T-helper 22 cell (primary cell): ENCODE data around the gene XAF1.
"Not testable (repeated sequence)": the region's sequence is repeated elsewhere in the genome, so short reads cannot be mapped to it uniquely, and the experiment has no call there.

ENCODE experiments used
- DNase-seq: peaks from one replicate; pipeline ENCODE4 v3.0.0-alpha.2; 2020; ENCODE audit warnings: low read depth

XAF1 gene

DNA sequence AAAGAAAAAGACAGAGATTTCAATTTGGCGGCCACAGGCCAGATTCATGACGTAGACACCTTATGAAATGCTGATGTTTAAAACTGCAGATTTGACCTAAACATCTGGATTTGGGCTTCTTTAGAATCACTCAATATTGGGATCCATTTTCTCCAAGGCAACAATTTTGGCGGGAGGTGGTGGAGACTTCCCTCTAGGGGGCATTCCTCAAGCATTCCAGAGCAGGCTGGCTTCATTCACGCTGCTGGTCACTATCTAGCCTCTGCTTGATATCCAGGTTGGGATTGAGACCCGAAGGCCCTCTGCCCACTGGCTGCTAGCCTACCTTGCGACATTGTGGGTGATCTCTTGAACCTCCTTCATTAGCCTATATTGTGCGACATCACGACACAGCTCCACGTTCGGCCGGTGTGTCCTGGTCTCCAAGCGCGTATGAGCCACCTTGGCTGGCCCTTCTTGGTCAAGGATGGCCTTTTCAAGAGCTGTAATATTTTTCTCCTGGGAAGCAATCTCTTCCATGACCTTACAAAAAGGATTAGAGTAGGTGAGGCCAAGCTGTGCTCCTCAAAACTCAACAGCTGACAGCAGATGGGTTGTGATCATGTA, 44.7 kb downstream of the XAF1 start:
- DNase-seq: no peak

DNA sequence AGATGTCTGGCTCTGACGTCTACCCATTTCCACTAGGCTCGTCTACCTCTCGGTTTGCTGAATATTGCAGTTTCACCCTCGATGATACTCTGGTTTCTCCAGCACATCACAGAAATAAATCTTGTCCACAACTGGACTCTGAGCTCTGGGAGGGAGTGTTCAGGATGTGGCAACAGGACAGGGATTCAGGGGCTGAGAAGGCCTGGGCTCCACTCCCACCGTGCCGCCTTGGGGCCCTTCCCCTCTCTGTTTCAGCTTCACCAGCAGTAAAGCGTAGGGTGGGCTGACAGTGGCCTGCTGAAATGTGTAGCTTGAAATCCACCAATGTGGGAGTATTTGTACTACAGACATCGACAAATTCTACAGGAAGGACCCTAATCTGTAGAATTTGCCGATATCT, 55.7 kb downstream of the XAF1 start:
- DNase-seq: no peak

DNA sequence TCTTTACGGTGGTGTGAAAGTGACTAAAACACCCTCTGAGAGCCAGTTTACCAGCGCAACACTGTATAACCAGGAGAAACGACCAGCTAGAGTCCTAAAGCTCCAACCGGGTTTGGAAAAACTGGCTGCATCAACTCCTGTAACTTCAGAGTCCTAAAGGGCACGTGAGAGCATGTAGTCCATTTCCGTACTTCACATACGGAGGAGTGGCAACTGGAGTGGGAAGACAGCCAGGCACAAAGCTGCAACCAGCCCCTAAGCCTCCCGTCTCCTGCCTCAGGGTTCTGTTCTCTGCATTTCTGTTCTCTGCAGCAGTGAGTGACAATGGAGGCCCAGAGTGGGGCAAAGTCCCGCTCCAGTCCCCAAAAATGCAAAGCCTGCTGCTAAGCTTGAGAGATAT, 56.4 kb downstream of the XAF1 start:
- no peak for DNase-seq

DNA sequence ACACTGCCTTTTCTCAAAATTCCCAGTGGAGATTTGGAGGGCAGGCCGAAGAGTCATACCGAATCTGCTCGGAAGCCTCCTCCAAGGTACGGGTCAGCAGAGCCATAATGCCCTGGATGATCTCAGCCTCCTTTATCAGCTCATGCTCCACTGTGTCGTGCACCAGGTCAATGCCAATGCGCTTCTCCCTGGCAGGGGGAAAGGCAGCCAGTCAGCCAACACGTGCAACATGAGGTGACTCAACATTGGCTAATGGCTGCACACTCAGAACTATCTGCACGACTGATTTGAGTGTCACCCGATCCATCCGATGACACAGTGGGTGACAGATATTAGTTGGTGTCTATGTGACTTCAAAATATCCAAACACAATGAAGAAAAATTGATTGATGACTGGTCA, 59.9 kb downstream of the XAF1 start:
- DNase-seq: no peak

DNA sequence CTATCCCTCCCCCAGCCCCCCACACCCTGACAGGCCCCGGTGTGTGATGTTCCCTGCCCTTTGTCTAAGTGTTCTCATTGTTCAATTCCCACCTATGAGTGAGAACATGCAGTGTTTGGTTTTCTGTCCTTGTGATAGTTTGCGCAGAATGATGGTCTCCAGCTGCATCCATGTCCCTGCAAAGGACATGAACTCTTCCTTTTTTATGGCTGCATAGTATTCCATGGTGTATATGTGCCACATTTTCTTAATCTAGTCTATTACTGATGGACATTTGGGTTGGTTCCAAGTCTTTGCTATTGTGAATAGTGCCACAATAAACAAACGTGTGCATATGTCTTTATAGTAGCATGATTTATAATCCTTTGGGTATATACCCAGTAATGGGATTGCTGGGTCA, 60.5 kb downstream of the XAF1 start:
- DNase-seq: not testable (repeated sequence)

DNA sequence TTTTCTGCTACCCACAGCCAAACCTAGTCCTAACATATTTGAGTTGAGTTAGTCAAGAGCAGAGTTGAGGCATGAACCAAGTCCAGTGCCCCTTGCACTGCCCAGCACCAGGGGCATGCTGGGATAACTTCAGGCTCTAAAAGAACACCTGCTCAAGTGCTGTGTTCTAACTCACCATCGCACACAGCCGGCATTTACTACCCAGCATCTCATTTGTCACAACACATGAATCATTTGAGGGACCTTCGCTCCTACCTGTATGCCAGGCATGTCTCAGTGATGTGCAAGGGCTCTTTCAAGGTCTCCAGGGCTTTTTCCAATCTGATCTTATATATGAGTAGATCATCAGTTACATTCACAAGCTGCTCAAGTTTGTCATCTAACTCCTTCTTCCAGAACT, 63.1 kb downstream of the XAF1 start:
- no peak for DNase-seq

DNA sequence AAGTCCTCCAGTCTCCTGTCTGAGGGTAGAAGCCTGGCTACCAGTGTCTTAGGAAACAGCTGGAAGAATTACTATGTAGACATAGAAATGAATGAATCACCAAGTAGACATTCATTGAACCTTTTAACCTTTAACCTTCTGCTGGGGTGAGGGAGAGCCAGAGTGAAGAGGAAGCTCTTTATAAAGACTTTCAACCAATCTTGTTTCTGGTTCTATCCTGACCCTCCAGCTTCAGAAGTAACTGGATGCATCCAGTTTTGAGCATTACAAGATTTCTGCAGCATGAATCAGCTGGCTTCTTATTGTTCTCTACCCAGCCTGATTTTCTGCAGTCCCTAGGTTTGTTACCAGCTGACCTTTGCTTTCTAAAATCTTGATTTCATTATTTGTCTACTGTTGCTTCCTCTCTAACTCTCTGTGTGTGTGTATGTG, 67.2 kb downstream of the XAF1 start:
- no peak for DNase-seq
